NCI-H2107 treated with DMSO at 0.1 percent for 48 hours (cell line): ENCODE results near the gene CTBP2.
A peak's percentile ranks its signal among the peaks of the same experiment; 100 is the strongest.

Experiments used
- DNase-seq: peaks from one replicate; lab custom pipeline; 2025; ENCODE audit not compliant: unreplicated experiment; lab: John Stamatoyannopoulos, UW

The CTBP2 gene

DNA sequence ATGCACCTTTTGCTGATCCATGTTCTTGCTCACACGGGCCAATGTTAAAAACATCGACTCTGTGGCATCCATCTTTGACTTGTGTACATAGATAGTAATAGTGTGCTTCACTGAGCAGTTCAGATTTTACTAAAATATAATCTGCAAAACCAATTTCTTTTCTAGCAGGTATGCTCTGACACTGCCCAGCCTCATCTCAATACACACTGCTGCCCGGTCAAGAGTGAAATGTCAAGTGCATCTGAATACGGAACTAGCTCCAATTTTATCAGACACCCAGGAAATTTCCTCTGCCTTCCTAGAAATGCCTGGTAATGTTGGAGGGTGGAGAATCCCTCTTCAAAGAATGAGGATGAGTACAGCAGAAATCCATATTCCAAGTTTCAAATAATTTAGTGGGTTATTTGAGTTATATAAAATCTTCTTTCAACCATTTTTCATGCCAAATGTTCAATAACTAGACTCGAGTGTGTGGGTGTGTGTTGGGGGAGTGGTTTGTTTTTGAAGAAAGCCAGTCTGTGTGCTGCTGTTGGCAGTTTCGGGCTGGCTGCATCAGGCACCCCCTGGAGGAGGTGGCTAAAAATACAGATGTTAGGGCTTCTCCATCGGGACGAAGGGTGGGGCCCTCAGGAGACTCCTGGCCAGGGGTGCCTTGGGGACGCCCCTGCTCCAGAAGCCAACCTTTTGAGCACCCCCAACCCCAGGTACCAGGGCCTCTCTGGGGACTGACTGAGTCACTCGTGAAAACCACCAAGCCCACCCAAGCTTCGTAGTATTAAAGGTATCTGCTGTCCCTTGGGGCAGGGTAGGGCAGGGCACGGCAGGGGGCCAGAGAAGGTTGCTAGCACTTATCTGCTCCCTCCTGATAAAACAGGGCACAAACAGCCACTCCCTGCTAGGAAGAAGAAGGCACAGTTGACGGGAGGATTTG is 15.4 kb downstream of the CTBP2 start:
- no peak for DNase-seq

DNA sequence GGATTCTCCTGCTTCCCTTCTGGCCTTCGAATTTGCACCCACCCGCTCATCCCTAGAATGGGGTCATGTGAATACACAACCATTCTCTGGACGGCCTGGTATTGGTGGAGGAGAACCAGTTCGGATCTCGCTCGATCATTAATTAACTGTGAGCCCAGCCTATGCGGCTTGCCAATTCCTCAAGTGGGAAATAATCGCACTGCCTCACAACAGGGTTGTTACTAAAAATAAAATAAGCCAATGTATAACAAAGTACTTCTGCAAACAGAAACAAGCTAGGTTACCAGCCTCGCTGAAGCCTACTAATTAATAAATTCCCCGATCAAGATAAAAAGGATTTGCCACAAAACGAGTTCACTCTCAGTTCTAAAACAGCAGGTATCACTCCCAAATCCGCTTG is 16.2 kb downstream of the CTBP2 start:
- DNase-seq: no peak

DNA sequence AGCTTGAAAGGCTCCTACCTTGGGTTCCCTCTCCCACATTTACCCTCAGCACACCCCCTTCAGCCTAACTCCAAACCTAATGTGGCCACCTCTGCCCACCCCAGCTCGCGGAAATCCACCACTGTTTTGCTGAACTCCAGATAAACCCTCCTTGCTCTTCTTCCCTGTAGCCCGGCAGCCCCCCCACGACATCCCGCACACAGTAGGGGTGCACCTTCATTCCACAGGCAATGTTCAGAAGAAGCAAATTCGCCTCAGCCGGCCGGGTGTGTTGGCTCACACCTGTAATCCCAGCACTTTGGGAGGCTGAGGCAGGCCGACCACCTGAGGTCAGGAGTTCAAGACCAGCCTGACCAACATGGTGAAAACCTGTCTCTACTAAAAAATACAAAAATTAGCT is 17.4 kb downstream of the CTBP2 start:
- DNase-seq: no peak

DNA sequence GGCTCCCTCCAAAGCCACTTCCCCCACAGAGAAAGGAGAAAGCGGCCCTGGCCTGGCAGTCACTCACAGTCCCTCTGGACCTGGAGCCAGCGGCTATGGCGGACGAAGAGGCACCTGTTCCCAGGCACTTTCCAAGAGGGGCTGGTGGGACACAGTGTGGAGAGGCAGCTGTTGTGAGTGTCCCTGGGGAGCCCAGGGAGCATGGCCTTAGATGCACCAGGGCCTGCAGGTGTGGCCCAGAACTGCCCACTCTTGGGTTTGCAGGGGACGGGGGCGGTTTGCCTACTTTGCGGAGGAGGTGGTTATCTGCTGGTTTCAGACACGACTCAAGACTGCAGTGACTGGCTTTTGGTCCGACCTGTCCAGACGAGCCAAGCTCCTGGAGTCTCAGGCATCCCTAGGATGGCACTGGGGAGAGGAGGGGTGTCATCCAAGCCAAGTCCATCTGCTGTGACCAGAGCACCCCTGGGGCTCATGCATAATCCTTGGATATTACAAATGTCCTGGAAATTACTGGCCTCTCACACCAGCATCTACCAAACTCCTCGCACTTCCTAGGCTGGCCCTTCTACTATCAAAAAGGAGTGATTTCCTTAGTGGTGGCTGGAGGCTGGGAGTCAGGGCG is 18.4 kb downstream of the CTBP2 start:
- DNase-seq: no peak

DNA sequence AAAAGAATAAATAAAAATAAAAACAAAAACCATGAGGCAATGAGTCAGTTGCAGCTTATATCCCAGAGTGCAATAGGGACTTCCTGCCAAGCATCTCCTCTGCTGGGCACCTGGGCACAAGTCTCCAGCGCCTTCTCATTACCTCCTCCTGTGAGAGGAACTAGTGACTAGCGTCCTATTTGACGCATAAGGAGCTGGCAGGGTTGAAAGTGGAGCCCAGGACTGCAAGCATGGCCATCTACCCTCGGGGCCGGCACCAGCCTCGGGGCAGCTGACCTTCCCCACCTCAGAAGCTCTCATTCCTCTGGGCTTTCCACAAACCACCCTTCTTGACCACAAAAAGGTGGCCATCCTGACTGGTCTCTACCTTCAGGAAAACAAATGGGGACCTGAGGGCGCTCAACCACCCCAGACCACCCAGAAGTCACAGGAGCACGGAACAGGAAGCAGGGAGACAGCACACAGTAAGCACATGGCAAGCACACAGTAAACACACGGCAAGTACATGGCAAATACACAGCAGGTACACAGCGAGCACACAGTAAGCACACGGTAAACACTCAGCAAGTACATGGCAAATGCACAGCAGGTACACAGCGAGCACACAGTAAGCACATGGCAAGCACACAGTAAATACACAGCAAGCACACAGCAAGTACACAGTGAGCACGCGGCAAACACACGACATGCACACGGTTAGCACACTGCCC is 19.1 kb downstream of the CTBP2 start:
- DNase-seq: no peak

DNA sequence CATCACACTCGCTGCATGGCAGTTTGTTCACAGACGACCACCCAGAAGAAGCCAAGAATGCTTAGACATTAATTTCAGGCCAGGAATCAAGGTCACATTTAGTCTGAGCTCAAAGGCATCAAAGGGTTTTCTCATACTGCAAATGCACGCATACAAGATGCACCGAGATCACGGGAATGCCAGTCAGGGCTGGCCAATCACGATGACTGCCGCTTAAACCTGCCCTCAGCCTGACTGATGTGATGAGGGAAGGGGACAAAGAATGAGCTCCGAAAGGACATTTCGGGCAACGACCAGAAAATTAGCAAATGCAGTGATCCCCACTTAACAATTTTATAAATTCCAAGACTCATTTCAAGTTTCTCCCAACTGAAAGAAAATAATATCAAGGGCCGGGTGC is 20.2 kb downstream of the CTBP2 start:
- no peak for DNase-seq

DNA sequence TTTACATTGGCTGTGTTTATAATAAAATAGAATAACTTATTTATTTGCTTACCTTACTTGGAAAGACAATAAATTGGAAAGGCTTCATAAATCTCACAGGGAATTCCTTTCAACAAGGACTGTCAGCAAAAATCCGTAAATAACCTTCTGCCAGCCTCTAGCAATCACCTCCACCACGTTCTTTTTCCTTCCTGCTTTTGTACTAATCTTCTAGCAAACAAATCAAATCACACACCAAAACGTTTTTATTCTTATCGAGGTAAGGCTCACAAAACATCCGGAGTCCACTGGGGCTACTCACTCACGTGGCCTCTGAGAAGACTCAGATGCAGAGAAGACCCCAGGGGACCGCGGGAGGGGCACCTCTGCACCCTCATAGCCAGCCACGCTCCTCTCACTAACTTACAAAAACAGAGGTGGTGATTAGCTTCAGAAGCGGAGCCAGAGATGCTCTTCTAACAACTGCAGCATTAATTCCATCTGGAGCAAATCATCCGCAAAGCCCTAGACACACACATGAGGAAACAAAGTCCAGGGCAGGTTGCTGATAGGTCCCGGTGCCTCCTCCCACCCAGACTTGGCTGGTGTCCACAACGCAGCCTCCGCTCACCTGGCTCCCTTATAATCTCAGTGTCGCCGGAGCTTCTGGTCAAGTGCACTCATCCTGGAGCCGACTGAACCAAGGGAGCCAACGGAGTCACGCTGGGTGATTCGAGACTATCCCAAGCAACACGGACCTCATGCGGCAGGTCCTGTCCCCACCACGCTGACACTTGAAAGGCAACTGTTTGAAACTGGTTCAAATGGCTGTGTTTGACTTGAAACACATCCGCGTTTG is 22.5 kb downstream of the CTBP2 start:
- DNase-seq: peak; percentile 36

DNA sequence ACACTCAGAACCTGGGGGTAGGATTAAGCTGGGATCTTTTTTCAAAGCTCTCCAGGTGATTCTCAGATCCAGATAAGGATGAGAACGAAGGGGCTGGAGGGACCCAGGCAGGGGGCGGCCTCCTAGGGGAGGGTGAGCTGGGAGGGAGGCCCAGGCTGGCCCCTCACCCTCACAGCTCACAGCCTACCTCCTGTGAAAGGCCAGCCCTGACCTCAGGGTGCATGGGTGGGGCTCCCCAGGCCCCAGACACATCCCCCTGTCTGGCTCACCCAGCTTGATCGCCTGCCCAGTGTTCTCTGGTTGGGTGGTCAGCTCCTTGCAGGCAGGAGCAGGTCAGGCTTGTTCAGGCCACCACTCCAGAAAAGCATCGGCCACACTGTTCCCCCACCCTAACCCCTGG is 24.3 kb downstream of the CTBP2 start:
- no peak for DNase-seq

DNA sequence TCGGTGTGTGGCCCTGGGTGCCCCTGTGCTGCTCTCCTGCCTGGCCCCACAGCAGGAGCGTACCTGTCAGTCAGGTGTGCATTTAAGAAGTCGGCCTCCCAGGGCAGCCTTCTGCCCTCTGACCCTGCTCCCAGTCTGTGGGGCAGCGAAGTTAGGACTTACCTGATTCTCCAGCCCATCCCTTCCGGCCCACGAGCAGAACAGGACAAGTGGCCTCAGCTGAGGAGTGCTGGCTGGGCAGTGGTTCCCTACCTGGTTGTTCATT is 24.7 kb downstream of the CTBP2 start:
- DNase-seq: no peak

DNA sequence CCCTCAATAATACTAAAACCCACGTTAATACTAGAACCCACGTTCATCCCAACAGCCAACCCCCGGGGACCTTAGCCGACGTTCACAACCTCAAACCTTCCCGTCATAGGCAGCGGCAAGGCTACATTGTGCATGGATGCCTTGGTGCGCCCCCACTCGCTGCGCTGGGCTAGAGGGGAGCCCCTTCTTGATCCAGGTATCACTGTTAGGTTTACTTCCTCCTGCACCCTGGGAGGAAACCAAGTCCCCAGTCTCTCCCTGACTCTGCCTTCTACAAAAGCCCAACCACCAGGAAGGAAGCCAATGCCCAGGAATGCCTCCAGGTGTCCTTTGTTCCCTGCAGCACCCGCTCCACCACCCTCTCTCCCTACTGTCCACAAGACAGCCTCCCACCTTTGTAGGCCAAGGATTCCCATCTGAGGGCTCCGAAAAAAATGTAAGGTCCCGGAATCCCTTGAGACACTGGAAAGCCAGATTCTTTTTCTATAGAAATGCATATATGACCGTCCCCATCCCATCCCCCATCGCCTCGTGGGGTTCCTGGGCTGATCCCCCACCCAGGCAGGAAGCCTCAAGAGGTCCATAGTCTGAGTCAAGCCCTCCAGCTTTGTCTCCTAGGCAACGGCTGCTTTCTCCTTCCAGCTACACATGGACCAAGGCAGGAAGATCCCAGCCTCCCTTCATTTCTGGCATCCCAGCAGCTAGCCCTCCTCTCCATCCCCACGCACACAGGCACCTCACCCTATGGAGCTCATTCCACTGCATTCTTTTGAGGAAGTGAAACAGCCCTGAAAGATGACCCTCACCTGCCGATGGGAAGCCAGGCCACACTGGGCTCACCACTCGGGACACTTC is 25.2 kb downstream of the CTBP2 start:
- DNase-seq: no peak

DNA sequence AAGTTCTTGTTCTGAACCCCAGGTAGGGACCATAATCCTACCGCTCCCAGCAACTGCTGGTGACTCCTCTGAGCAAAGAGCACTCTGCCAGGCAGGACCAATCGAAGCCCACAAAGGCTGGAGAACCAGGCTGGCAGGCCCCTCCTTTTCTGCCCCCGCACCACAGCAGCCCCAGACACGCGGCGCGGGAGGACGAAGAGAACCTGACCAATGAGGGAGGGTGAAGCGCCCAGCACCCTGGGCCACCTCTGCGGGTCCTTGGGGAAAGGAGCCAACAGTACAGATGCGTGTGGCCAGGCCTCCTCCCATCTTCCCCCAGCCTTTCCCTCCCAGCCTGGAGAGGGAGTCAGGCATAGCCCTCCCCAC is 25.9 kb downstream of the CTBP2 start:
- DNase-seq: no peak

DNA sequence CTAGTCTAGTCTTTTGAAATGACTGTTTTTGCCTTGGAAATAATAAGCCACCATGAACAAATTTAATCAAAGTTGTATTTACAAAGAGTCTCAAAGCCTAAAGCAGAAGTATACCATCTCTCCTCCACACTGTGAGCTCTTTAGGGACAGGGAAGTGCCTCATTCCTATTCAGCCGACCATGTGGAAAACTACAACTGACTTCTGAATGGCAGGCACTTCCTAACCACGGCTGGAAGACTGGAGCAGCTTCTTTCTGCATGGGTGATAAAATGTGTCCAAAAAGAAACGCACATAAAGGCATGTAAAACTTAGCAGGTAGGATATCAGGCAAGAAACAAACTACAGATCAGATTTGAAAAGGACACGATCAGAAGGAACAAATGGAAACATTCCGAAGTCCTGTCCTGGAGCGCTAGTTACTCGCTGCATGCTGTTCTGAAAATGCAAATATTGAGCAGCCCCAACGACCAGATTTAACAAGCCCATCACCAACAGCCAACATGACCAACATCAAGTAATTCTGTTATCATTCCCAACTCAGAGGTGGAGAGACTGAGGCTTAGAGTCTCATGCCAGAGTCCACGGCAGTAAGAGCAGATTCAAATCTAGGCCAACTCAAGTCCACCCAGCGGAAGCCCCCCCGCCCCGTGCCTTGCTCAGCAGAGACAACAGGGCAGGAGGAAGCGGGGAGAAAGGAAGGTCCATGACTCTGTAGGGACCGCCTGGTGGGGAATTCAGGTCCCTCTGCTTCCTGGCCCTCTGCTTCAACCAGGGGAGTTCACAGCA is 26.5 kb downstream of the CTBP2 start:
- DNase-seq: no peak

DNA sequence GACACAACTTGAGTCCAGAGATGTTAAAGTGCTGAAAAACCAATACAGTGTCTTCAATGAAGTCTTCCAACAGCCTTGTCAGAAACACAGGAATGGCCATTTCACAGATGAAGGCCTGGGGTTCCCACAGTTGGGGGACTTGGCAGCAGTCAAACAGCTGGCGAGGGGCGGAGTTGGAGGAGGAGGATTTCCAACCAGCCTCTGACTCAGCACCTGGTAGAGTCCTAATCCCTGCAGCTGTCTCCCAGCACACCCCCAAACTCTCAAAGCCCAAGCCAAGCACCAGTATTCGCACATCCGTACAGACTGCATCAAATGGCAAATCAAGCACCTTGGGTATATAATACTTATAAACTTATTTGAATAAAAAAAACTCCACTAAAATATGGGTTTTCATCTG is 28.0 kb downstream of the CTBP2 start:
- DNase-seq: no peak

DNA sequence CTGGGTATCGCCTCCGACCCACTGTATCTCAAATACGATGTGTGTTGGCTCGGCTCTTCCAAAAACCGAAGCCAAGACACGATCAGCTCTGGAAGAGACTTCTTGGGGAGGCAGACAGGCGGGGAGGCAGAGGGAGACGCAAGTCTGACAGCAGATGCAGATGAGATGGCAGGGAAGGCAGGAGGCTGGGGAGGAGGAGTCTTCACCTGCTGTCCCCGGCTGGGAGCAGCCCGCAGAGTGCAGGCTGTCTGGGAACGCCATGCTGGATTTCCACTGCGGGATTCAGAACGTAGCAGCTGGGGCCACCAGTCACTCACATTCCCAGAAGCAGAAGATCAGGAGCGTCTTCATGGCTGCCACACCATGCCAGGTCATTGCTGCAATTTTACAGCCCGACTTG is 29.4 kb downstream of the CTBP2 start:
- DNase-seq: no peak

DNA sequence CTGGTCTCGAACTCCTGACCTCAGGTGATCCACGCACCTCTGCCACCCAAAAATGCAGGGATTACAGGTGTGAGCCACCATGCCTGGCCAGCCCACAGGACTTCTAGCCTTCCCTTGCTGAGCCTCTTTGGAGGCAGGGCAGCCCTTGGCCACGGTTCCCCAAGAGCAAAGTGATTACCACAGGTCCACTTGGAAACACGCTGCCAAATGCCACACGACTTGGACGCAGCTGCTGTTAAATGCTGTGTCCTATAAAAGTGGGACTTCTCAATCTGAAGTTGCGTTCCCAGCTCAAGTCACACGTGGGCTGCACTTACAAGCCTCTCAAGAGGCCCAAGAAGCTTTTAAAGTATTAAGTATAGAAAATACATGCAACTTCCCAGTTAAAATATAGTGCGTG is 30.1 kb downstream of the CTBP2 start:
- DNase-seq: no peak

DNA sequence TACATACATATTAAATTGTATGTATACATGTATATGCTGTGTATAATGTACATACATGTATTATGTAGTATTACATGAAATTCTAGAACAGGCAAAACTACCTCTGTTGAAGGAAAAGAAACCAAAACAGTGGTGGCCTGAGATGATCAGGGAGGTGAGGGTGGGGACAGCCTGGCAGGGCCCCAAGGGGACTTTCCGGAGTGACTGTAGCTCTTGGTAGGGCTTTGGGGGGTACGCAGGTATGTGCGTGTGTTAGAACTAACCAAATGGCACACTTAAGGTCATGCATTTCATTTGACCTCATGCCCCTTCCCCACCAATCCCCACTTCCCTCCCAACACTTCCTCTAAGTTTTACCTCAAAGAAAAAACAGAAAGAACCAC is 31.3 kb downstream of the CTBP2 start:
- DNase-seq: no peak

DNA sequence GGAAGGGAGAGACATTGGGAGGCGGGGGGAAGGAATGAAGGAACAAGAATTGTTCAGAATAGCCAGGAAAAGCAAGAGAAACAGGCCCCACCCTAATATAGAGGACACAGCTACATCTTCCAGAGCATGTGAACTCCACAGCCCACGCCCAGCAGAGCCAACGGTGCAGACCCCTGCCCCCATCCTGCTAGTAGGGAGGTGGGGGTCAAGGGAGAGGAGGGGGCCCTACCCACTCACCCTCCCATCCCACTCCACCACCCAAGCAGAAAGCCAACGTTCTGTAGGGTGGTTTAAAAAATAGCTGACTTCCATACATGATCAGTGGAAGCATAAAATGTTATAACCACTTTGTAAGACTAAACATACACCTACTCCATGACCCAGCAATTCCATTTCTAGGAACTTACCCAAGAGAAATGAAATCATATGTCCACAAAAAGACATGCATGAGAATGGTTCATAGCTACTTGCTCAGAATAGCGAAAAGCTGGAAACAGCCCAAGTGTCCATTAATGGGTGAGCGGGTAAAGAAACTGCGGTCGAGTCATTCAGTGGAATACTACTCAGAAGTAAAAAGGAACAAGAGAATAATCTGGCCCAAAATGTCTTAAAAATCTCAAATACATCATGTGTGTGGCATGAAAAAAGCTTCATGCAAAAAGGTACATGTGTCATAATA is 31.8 kb downstream of the CTBP2 start:
- no peak for DNase-seq

DNA sequence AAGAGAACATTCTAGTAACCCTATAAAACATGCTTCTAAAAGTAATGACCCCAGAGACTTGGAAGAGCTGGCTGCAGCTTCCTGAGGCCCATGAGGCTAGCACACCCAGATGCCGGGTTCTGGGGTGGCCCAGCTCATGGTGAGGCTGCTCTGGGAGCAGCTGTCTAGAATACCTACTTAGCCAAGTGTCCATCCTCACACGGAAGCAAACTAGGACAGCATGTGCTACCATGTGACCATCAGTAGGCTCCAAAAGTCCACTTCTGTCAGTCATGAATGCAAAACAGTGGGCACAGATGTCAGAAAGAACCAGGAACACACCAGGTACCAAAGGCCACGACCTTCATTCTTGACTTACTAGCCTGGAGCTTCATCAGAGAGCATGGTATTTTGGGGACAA is 32.4 kb downstream of the CTBP2 start:
- DNase-seq: no peak

DNA sequence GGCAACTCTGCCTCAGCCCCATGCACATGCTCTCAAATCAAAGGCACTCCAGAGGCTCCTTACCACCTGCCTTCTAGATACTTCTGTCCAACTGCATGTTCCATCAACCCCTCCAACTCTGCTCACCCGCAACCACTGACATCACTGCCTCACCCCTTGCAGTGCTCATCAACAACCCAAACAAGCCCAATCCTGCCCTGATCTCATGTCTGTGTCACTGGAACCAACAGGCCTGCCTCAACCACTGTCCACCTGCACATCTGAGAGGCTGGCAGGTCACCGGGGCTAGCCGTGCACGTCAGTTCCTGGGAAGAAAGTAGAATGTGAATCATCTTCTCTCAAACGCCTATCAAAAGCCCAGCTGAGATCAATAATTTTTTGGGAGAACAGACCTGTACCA is 33.3 kb downstream of the CTBP2 start:
- no peak for DNase-seq
